ENCODE measurements around the gene BRPF1. TPM values are rescaled to one million over a fixed set of nuclear protein-coding genes. Genes with fewer than 3 reads are reported as not detected.

The BRPF1 gene, protein sequence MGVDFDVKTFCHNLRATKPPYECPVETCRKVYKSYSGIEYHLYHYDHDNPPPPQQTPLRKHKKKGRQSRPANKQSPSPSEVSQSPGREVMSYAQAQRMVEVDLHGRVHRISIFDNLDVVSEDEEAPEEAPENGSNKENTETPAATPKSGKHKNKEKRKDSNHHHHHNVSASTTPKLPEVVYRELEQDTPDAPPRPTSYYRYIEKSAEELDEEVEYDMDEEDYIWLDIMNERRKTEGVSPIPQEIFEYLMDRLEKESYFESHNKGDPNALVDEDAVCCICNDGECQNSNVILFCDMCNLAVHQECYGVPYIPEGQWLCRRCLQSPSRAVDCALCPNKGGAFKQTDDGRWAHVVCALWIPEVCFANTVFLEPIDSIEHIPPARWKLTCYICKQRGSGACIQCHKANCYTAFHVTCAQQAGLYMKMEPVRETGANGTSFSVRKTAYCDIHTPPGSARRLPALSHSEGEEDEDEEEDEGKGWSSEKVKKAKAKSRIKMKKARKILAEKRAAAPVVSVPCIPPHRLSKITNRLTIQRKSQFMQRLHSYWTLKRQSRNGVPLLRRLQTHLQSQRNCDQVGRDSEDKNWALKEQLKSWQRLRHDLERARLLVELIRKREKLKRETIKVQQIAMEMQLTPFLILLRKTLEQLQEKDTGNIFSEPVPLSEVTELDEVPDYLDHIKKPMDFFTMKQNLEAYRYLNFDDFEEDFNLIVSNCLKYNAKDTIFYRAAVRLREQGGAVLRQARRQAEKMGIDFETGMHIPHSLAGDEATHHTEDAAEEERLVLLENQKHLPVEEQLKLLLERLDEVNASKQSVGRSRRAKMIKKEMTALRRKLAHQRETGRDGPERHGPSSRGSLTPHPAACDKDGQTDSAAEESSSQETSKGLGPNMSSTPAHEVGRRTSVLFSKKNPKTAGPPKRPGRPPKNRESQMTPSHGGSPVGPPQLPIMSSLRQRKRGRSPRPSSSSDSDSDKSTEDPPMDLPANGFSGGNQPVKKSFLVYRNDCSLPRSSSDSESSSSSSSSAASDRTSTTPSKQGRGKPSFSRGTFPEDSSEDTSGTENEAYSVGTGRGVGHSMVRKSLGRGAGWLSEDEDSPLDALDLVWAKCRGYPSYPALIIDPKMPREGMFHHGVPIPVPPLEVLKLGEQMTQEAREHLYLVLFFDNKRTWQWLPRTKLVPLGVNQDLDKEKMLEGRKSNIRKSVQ (N-terminal part only)
- total RNA-seq, result 18.3 and 23.0 TPM in 2 replicates
- long read RNA-seq, partial matches to known transcripts, result 9 of 10 reads
- long read RNA-seq, other reads (novel, unspliced or antisense), result 1 of 10 reads

DNA sequence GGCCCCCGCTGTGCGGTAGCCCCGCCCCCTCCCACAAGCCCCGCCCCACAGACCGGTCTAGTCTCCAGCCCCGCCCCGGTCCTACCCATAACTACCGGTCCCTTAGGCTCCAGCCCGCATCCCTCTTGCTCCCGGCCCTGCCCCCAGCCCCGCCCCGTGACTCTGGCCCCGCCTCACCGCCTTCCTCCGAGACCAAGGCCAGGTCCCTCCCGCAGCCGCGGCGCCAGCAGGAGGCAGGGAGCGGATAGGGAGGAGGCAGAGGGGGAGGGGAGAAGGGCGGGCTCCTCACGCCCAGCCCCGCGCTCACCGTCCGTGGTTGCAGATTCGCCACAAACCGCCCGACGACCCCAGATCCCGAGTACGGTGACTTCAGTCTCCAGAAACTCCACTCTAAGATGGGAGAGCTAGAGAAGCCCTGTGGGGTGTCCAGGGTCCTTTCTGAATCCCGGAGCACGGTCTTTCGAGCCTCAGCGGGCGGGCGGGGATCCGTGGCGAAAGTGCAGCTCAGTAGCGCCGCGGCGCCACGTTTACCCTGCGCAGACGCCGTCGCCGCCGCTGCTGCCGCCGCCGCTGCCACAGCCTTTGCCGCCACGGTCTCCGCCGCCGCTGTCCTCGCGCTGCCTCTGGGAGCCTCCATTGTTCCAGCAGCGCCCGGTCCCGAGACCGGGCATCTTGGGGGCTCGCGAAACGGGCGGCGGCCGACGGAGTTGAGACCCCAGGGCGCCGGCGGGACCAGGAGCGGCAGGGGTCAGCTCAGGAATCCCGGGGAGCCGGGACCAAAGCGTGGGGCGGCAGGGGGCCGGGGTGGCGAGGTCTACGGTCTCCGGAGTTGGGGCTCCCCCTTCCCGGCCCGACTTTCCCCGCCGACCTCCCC, at the start of gene BRPF1:
Gene BRPF1 (plus strand): TSS at position 530 of the 874 bp plus-strand sequence. CDS start 2,406 bp downstream, outside the sequence.
- Mint-ChIP-seq H3K4me1 (ENCODE audit: unreplicated experiment) (peaks cover 27% of the 10 kb centered on the region), H3K9me3 (ENCODE audit: unreplicated experiment) (no peaks in the 10 kb centered on the region), H3K36me3 (ENCODE audit: unreplicated experiment) (peaks cover 10% of the 10 kb centered on the region), H3K27ac (ENCODE audit: unreplicated experiment) (peak within 1 kb of the TSS; percentile 97), H3K27me3 (ENCODE audit: unreplicated experiment) (peaks cover 12% of the 10 kb centered on the region), H3K4me3 (ENCODE audit: unreplicated experiment) (peak within 1 kb of the TSS; percentile 80)
- TF ChIP-seq, protein P1, sequence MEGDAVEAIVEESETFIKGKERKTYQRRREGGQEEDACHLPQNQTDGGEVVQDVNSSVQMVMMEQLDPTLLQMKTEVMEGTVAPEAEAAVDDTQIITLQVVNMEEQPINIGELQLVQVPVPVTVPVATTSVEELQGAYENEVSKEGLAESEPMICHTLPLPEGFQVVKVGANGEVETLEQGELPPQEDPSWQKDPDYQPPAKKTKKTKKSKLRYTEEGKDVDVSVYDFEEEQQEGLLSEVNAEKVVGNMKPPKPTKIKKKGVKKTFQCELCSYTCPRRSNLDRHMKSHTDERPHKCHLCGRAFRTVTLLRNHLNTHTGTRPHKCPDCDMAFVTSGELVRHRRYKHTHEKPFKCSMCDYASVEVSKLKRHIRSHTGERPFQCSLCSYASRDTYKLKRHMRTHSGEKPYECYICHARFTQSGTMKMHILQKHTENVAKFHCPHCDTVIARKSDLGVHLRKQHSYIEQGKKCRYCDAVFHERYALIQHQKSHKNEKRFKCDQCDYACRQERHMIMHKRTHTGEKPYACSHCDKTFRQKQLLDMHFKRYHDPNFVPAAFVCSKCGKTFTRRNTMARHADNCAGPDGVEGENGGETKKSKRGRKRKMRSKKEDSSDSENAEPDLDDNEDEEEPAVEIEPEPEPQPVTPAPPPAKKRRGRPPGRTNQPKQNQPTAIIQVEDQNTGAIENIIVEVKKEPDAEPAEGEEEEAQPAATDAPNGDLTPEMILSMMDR (IDR thresholded peaks at IDR 0.05), result peak; percentile 25
- peak; percentile 100 for DNase-seq (ENCODE audit: extremely low spot score, unreplicated experiment)

DNA sequence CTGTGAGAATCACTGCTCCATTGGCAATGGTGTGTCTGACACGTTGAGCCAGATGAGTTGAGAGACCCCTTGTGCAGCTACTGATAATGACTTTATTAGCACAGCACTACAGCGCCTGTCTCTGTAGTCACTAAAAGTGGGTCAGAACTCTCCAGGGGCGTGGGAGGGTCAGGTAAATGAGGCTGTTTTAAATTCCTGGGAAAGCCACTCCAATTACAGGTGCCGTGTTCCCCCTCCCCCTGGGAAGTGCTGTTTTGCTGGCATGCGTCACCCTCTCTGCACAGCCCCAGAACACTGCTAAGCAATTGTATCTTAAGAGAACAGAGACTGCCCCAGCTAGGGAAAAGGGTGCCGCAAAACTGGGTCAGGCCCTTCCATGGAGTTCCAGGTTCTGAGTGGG, 49.4 kb upstream of the BRPF1 start:
- TF ChIP-seq, protein P1 (IDR thresholded peaks at IDR 0.05), result no peak
- Mint-ChIP-seq H3K4me1 (ENCODE audit: unreplicated experiment) (no peaks in the 10 kb centered on the region), H3K27ac (ENCODE audit: unreplicated experiment) (no peak overlapping the region), H3K4me3 (ENCODE audit: unreplicated experiment) (no peak overlapping the region), H3K36me3 (ENCODE audit: unreplicated experiment) (peaks cover 63% of the 10 kb centered on the region), H3K27me3 (ENCODE audit: unreplicated experiment) (no peaks in the 10 kb centered on the region), H3K9me3 (ENCODE audit: unreplicated experiment) (no peaks in the 10 kb centered on the region)
- DNase-seq (ENCODE audit: extremely low spot score, unreplicated experiment), result no peak

DNA sequence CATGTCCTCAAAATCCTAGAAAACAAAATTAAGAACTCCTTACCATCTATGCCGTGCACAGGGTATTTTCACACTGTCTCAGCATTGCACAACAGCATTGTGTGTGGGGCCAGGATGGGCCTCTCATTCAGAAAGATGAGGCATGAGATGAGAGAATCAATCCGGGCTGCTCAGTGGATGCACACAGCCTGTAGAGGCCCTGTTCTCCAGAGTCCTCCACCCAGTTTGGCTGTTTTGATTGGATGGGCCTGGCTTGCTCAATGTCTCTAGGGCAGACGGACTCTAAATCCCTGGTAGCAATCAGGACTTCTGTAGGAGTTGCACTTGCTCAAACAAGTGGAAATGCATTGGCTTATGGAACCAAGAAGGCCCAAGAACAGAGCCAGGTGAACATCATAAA, 48.1 kb upstream of the BRPF1 start:
- H3K36me3 Mint-ChIP-seq (ENCODE audit: unreplicated experiment), result peaks cover 61% of the 10 kb centered on the region
- no peaks in the 10 kb centered on the region for H3K9me3 Mint-ChIP-seq (ENCODE audit: unreplicated experiment)
- no peak overlapping the region for H3K4me3 Mint-ChIP-seq (ENCODE audit: unreplicated experiment)
- H3K27ac Mint-ChIP-seq (ENCODE audit: unreplicated experiment), result no peak overlapping the region
- TF ChIP-seq, protein P1 (IDR thresholded peaks at IDR 0.05), result no peak
- no peaks in the 10 kb centered on the region for H3K4me1 Mint-ChIP-seq (ENCODE audit: unreplicated experiment)
- H3K27me3 Mint-ChIP-seq (ENCODE audit: unreplicated experiment), result no peaks in the 10 kb centered on the region
- DNase-seq (ENCODE audit: extremely low spot score, unreplicated experiment), result no peak

DNA sequence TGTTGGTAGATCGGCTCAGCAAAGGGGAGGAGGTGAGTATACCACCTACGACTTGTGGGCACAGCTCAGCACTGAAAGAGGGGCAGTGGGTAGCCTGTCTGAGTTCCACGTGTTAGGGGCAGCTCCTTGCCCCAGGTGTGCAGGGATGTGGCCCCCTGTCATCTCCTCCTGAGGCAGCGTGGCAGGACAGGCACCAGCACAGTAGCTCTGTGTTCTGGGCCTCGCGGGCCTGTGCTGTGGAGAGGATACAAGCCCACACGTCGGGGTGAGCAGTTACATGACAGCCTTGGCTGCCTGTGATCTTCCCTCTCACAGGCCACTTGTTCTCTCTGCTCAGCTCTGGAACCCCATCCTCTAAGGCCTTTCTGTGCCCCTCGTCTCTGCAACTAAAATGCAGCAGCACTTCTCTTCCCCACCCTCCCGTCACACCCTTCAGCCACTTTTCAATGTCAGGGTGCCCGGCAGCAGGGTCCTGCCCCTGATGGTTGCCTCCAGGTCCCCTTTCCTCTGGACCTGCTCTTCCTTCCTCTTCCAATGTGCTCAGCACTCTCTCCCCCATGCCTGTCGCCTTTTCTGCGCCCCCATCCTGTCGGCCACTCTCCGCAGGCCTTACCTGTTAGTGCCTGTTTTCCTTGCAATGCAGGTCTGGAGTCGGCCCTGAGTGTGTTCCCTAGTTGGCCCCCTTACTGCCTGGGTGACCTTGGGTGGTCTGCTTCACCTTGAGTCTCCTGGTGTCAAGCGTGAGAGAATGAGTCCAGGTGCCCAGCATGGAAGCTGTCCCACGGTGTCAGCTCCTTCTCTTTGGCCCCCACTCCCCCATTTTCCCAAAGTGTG, 46.1 kb upstream of the BRPF1 start:
- no peak for DNase-seq (ENCODE audit: extremely low spot score, unreplicated experiment)
- H3K4me3 Mint-ChIP-seq (ENCODE audit: unreplicated experiment), result no peak overlapping the region
- no peaks in the 10 kb centered on the region for H3K9me3 Mint-ChIP-seq (ENCODE audit: unreplicated experiment)
- peaks cover 51% of the 10 kb centered on the region for H3K36me3 Mint-ChIP-seq (ENCODE audit: unreplicated experiment)
- no peak overlapping the region for H3K27ac Mint-ChIP-seq (ENCODE audit: unreplicated experiment)
- no peaks in the 10 kb centered on the region for H3K4me1 Mint-ChIP-seq (ENCODE audit: unreplicated experiment)
- H3K27me3 Mint-ChIP-seq (ENCODE audit: unreplicated experiment), result no peaks in the 10 kb centered on the region
- TF ChIP-seq, protein P1 (IDR thresholded peaks at IDR 0.05), result no peak
